HK-2 (cell line): ENCODE data around the gene CDH4.

Experiments used
- DNase-seq: peaks from one replicate; pipeline ENCODE4 v3.0.0-alpha.2; 2018; ENCODE audit not compliant: unreplicated experiment

Gene CDH4

GRCh38 chr20:61891916-61892649 is 640.0 kb downstream of the CDH4 start:
- DNase-seq, result no peak

- DNase-seq, result no peak
These were observed 643.0 kb downstream of the CDH4 start for GRCh38 chr20:61895016-61895415.

GRCh38 chr20:61895686-61896057 is 643.6 kb downstream of the CDH4 start:
- no peak for DNase-seq

GRCh38 chr20:61896058-61896961 is 644.2 kb downstream of the CDH4 start:
- DNase-seq, result peak; percentile 49

DNA sequence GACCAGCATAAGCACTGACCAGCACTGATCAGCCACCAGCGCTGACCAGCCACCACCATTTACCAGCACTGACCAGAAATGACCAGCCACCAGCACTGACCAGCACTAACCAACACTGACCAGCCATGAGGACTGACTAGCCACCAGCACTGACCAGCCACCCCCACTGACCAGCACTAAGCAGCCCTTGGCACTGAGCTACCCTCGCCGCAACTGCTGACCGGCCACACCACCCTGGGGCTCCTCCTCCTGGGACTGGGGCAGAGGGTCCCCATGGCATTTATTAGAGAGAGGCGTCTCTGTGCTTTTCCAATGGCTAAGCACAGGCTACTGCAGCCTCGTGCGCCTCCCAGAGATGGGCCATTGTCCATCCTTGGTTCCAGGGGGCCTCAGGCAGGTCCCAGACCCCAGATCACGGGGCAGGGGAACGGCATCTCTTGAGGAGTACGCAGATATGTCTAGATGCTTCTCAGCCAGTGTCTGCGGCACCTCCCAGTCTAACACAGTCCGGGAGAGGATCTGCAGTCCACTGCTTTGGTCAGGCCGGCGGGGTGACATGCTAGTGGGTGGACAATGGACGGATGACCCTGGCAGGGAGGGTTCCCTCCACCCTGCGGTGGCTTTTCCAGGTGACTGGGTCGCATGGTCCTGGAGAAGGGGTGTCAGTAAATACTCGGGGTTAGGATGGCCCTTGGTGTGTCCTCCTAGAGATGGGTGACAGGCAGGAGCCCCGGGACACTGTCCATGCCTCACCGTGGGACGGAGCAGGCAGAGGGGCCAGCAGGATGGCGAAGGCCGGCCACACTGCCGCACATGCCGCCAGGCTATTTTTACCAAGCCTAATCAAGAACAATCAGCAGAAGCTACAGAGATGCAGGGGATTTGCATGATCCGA is 645.6 kb downstream of the CDH4 start:
- no peak for DNase-seq

DNA sequence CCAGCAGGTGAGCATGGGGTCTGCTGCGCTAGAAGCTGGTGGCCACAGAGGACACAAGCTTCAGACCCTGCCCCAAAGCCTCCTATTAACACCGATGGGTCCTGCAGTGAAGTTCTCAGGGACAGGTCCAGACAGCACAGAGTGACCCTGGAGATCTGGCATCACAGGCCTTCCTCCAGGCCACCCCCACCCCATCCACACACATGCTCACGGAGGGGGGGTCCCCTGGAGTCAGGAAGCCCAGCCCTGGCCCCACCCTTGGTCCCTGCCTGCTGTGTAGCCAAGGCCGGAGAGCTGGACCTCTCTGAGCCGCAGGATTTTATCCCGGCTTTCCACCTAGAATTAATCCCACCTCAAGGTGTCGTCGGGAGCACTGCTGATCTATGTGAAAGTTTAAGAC is 646.3 kb downstream of the CDH4 start:
- no peak for DNase-seq

DNA sequence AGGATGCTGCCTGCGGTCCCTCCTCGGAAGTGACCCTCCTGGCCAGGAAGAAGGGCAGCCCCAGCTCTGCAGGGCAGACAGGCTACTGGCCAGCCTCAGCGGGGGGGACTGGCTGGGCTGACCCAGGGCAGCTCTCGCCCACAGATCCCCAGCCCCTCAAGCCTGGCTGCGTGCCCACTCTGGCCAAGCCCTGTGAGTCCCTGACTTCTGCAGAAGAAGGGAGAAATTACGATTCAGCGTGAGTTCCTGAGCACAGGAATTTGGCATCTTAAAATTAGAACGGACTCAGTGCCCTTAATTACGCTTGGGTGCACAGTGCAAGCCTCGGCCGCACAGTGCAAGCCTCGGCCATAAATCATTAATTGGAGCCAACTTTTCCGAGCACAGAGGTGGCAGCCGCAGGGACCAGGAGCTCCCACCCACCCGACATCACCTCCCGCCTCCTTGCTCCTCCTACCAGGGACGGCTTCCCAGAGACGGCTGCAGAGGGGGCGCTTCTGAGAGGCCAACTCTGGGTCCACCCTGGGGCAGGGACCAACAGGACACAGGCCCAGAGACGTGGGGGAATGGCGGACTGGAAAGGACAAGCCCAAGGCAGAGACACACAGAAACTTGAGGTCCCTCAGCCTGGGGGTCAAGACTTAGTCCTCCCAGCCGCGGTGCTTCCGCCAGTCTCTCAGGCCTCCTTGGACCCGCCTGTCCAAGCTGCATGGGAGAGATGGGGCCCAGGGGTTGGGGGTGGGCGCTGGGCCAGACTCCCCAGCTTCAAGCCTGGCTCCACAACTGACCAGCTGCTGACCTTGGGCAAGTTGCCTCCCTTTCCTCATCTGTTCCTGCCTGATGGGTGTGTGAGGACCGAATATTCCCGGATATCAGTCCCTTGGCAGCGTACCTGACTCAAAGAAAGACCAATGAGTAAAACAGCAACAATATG is 648.2 kb downstream of the CDH4 start:
- peak; percentile 49 for DNase-seq

- no peak for DNase-seq
These were observed 648.9 kb downstream of the CDH4 start for GRCh38 chr20:61900945-61901293.

- DNase-seq, result no peak
These were observed 649.5 kb downstream of the CDH4 start for GRCh38 chr20:61901392-61902220.

DNA sequence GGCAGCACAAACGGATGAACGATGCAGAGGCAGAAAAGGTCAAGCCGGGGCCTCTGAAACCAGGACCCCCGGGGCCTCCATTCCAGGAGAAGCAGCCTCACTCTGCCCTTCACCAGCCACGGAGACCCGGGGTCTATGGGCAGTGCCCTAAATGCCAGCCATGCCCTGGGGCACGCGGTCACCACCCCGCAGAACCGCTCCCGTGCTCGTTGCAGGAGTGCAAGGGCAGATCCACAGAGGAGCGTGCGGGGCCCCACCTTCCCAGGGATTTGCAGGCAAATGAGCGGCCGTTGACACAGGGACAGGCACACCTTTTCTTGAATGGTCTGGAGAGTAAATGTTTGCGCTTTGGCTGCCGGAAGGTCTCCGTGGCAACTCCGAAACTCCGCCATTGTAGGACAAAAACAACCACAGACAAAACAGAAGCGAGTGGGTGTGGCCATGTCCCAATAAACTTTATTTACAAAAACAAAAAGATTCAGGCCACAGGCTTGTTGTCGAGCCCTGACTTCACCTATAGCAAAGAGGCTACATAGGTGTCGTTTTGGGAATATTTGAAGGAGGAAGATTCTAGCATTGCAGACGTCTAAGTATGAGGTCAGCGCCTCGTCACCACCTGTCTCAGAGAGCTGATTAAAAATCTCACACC is 650.3 kb downstream of the CDH4 start:
- no peak for DNase-seq

DNA sequence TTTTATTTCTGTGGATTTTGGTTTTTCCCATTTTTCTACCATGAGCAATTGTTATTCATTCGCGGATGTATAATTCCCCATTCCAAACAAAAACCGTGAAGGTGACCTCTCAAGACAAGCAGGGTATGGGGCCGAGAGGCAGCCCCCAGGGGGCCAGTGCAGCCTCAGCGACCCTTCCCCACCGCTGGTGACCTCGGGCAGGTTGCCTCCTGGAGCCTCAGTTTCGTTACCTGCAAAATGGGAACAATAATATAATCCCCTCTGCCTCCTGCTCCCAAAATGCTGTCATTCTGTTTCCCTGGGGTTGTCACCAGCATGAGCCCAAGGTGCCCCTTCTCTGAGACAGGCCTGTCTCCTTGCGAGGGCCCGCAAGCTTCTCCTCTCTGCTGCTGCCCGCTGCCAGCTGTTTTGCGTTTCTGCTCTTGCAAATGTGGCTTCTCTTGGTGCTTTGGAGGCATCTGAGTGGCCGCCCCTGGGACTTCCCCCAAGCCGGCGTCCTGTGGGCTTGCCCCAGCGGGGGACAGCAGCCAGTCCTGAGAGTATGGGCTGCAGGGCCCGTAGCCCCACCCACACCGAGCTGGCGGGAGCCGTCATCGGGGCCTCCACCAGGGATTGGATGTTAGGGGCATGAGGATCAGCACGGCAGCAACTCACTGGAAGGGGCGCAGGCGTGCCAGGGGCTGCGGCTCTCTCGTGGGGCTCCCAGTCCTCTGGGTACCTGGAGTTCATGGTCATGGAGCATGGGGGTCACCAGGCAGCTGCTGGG is 651.7 kb downstream of the CDH4 start:
- no peak for DNase-seq

DNA sequence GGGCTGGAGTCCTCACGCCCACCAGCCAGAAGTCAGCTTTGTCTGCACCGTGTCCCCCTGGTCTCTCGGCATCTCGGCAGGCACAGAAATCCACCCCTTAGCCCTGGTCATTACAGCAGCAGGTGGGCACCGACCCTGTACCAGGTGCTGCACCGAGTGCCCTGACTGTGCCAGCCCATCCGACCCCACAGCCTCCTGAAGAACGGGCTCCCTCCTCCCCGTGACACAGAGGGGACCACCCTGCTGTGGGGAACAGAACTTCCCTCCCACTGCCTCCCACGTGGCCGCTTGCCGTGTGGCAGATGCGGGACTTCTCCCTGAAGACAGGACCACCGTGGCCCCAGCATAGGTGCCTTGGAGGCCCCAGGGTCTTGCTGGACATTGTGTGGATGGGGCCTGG is 652.4 kb downstream of the CDH4 start:
- DNase-seq, result no peak

DNA sequence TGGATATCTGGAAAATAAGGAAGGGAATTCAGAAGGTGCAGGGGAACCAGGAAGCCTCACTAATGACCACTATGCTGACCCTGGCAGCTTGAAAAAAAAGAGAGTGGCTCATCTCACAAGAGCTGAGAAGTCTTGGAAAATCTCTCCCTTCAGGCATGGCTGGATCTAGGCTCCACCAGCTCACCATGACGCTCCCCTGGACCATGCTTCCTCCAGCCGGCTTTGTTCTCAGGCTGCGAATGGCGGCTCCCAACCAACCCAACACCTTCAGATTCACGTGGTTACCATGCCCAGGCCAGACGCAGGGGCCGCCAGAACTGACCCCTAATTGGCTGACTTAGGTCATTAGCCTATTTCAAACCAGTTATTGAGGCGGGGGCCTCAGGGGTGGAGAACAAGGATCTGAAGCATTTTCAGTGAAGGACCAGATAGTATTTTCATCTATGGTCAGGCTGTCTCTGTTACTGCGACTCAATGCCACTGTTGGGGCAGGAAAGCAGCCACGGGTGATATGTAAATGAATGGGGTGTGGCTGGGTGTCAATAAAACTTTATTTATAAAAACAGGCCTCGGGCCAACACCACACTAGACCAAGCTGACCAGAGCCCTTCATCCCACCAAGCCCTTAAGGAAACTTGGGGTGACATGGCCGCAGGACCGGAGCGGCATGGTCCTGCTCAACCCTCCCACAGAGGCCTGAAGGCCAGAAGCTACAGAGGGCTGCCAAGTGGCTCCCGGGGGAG is 653.9 kb downstream of the CDH4 start:
- no peak for DNase-seq

- DNase-seq, result no peak
These were observed 655.2 kb downstream of the CDH4 start for GRCh38 chr20:61907081-61907891.

- DNase-seq, result no peak
These were observed 656.3 kb downstream of the CDH4 start for GRCh38 chr20:61908057-61909026.

- DNase-seq, result no peak
These were observed 657.0 kb downstream of the CDH4 start for GRCh38 chr20:61909028-61909427.
